NCI-H2029 (cell line): Measurements from ENCODE around the gene CMPK2.
"Not testable (repeated sequence)": the region's sequence is repeated elsewhere in the genome, so short reads cannot be mapped to it uniquely, and the experiment has no call there.

Source experiments
- DNase-seq: peaks from one replicate; lab custom pipeline; 2025; lab: John Stamatoyannopoulos, UW

Gene CMPK2

DNA sequence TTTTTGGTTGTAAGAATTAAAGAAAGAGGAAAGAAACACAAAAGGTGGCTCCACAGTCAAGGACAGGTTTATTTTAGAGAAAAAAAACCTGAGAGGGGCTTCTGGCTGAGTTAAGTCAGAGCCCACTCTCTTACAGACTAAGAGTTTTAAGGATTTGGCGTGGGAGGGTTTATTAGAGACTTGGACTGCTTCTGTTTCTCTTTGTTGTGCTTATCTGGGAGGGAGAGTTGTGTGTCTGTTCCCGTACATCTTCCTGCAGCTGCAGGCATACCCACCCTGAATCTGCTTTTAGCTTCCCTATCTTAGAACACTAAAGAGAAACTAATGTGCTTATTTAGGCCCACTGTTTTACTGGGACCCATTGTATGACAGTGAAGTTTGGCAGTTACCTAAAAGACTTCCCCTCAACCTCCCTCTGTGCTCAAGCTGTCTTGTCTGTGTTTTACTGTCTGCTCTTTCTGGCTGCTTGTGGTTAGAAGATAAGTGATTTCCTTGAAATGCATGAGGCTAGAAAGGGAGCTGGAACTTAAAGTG, 14.6 kb upstream of the CMPK2 start:
- DNase-seq: no peak

DNA sequence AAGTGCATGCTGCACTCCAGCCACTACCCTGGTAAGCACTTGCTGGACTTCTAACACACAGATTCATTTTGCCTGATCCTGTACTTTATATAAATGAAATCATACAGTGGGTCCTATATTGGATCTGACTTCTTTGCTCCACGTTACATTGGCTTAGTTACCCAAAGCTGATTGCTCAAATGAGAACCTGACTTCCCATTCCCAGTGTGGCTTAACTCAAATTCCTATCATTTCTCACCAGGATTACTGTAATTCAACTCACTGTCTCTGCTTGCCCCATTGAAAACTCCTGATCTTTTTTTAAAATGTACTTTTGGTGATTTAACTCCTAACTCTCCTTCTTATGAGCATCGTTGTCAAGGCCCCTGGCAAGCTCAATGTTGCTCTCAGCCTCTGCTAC, 13.3 kb upstream of the CMPK2 start:
- DNase-seq: no peak

DNA sequence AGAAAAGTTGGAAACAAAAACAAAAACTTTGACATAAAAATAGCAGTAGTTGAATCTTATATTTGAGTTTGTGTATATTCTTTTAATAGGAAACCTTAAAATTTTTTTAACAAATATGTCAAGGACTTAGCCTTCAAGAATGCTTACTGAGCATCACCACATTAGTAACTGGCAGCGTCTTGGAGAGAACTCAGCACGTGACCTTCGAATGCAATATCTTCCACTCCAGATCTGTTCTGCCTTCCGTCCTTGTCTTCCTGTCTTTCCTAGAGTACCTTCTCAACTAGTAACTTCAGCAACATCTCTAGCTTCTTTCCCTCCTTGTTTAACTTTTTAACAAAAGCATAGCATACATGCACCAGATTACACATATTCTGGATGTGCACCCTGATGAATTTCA, 12.8 kb upstream of the CMPK2 start:
- DNase-seq: no peak

- DNase-seq: peak; percentile 63
Measured at GRCh38 chr2:6877402-6878304, 11.9 kb upstream of the CMPK2 start, which contains the start of gene RSAD2. TSS of gene RSAD2 (plus strand) at chr2:6877777. CDS start at chr2:6877801, 24 bp downstream.

DNA sequence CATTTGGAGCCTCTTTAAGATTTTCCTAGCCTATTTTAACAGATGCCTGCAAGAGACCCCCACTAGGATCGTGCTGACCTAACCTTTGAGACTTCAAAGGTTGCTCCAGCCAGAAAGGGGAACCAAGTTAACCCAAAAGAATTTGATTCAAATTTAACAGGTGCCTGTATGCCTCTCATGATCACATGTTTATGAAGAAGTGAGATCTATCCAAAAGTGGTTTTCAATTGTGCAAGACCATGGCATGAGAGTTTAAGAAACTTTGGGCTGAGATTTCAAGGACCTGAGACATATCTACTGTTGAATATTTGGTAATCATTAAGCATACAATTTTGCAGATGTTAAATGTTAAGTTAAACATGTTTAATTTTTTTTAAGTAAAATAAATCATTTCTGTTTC, 10.6 kb upstream of the CMPK2 start:
- no peak for DNase-seq

- DNase-seq: no peak
Measured at GRCh38 chr2:6874032-6874431, 8.3 kb upstream of the CMPK2 start.

DNA sequence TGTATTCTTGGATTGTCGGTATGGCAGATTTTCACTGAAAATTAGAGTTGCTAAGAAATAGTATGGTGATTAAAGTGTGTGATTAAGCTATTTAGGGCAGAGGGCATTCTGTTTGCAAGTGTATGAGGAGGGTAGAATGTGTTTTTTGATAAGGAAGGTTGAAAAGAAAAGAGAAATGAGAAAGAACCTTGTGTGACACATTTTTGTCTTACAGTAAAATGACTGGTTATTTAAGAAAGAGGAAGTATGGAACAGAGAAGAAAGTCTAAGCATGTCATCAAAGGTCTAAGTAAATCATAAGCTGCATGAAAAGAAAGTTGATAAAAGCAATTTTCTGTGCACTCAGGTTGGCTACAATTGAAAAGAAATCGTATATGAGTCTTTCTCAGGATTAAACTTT, 6.7 kb upstream of the CMPK2 start:
- no peak for DNase-seq

GRCh38 chr2:6866982-6867381, 1.3 kb upstream of the CMPK2 start:
- no peak for DNase-seq

- DNase-seq: peak; percentile 29
Measured at GRCh38 chr2:6866275-6866671, 566 bp upstream of the CMPK2 start.

GRCh38 chr2:6864923-6865345, 773 bp downstream of the CMPK2 start:
- no peak for DNase-seq

DNA sequence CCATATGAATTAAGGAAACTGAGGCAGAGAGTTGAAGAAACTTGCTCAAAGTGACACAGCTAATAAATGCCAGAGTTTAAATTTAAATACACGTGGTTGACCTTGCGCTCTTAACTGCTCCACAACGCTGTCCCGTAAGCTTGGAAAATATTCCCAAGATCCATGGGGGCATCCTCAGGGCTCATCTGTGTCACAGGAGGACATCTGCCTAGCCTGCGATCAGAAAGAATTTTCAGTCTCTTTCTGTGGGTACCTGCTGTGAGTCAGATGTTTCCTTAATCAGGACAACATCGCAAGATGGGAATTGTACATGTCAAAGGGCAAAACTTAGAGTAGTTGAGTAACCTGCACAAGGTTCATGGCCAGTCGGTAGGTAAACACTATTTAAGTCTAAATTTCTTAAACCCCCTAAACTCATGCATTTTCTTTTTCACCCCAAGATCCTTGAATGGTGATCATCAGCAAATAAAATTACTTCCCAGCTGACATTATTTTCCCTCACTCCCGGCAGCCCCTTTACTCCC, 1.4 kb downstream of the CMPK2 start:
- DNase-seq: no peak

DNA sequence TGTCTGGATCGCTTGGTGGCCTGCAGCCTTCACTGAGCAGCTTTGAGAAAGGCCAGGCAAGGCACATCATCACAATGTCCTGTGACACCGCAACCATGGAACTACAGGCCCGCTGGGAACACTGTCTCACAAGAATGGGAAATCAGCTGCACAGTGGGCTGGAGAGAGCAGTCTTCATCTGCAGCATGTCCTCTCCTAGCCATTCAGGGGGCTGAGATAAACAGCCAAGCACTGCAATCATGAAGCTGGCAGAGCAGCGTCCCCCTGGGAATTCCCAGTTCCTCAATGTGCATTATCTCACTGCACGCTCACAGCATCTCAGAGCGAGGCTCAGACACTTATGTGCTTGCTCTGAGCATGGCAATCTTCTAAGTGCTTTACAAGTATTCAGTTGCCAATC, 1.9 kb downstream of the CMPK2 start:
- no peak for DNase-seq

GRCh38 chr2:6860296-6860695, 5.4 kb downstream of the CMPK2 start:
- no peak for DNase-seq

GRCh38 chr2:6858466-6859027, 7.2 kb downstream of the CMPK2 start:
- DNase-seq: not testable (repeated sequence)

DNA sequence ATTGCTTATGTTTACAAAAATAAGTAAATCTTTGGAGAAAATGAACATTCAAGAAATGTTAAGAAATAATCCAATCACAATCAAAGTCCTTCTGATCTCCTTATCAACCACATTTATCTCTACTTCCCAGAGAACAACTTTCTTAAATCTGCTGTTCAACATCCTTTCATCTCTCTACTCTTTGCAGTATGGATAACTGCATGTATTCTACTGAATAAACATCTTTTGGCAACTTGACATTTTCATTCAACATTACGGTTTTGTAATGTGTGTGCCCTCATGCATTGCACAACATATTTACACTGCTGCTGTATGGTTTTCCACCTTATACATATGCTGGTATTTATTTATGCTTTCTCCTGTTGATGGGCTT, 9.2 kb downstream of the CMPK2 start:
- no peak for DNase-seq

GRCh38 chr2:6855860-6856547, 9.7 kb downstream of the CMPK2 start:
- DNase-seq: no peak

- no peak for DNase-seq
Measured at GRCh38 chr2:6854416-6854815, 11.3 kb downstream of the CMPK2 start.

- no peak for DNase-seq
Measured at GRCh38 chr2:6852195-6852594, 13.5 kb downstream of the CMPK2 start.

DNA sequence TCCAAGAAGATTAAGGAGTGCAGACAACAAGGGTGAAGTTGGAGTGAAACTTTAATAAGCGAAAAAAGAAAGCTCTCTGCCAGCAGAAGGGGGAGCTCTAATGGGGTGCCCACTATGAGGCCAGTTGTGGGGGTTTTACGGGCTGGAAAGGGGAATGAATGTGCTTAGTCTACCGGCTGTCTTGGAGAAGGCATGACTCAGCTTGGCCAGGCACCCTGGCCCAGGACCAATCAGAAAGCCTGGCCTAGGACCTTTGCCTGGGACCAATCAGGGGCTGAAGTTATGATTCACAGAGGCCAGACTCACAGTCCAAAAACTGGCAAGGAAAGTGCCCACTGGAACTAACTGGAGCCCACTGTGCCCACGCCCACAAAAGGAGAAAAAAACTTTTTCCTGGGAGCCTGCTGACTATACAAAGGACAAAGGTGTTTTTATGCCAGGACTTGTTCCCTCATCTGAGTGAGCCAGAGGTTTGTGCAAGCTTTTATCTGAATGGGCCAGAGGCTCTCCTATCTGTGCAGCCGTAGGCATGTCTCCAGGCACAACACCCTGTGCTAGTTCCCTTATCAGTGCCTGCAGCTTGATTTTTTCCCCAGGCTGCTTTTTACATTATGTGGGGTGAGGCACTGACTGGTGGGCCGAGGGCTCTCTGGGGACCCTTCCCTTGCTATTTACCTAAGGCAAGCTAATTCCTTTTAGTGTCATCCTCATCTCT, 18.6 kb downstream of the CMPK2 start:
- DNase-seq: no peak

GRCh38 chr2:6846540-6846939, 19.2 kb downstream of the CMPK2 start:
- DNase-seq: no peak

DNA sequence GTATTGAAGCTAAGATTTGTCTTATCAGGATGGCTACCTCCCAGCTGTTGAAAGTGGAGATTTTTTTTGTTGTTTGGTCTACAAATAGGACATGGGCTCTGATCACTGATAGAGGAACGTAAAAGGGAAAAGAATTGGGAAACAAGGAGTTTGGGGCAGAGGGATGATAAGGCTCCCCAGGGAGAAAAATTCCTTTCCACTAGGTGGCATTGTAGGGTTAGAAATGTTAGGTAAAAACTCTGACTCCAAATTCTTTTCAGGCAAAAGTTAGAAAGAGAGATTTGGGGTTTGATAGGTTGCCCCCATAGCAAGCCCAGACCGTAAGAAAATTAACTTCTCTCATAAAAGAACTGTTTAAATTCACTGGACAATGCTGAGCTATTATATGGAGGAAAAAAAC, 19.8 kb downstream of the CMPK2 start:
- no peak for DNase-seq

DNA sequence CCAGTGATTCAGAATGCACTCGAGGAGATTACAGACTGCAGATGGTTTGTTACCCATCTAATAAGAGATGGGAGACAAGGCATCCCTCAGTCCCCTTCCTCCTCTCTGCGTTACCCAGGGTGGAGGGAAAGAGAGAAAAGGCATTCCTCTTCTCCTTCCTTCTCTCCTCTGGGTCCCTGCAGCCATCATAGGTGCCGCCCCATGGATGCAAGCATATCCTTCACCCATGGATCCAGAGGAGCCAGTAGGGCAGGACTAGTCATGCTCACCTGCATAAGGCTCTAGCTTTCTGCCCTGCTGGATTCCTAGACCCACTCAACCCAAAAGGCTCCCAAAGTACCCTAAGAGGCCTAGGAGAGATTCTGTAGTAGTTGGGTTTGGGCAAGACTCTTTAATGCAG, 20.4 kb downstream of the CMPK2 start:
- DNase-seq: no peak
